ENCODE results near the gene RAB20. TPM values are rescaled to one million over a fixed set of nuclear protein-coding genes. Genes with fewer than 3 reads are reported as not detected.
"Not testable (repeated sequence)": the region's sequence is repeated elsewhere in the genome, so short reads cannot be mapped to it uniquely, and the experiment has no call there.

The RAB20 gene
- polyA plus RNA-seq, 10 donors = 1.5 to 3.3 (median 2.5) TPM

- DNase-seq = no peak
Observed at GRCh38 chr13:110511509-110512181, 49.9 kb downstream of the RAB20 start.

GRCh38 chr13:110509971-110510786 is 51.3 kb downstream of the RAB20 start:
- peak in 2 of 3 donors; percentile 42 to 79 for DNase-seq

DNA sequence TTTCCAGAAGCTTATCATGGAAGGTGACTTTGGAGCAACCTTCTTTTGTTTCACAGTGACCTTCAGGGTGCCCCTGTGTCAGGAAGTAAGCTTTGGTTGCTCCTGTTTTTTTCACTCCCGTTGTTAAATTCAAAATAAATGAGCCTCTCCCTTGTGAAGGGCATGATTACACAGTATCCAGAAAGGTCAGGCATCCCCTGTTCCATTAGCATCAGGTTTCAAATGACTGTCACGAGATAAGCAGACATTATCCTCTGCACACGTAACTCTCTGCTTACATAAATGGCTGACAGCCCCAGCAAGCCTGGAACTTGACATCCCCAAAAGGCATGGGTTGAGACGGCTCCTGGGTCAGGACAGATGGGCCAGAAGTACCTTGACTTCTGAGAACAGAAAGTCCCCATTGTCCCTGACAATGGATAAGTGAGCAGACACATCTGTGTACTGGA is 52.0 kb downstream of the RAB20 start:
- no peak for DNase-seq

- DNase-seq = no peak
Observed at GRCh38 chr13:110507678-110508381, 53.7 kb downstream of the RAB20 start.

GRCh38 chr13:110506859-110507566 is 54.5 kb downstream of the RAB20 start:
- no peak for DNase-seq

DNA sequence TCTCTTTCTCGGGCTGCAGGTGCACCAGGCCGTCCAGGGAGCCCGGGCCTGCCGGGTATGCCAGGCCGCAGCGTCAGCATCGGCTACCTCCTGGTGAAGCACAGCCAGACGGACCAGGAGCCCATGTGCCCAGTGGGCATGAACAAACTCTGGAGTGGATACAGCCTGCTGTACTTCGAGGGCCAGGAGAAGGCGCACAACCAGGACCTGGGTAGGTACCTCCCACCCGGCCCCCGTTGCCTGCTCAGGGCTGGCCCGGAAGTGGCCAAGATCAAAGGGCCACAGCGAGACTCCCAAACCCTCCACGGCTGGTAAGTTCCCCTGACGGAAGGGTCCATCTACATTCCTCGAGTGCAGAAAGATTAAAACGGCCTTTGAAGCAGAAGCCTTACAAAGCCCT is 55.1 kb downstream of the RAB20 start:
- no peak for DNase-seq

DNA sequence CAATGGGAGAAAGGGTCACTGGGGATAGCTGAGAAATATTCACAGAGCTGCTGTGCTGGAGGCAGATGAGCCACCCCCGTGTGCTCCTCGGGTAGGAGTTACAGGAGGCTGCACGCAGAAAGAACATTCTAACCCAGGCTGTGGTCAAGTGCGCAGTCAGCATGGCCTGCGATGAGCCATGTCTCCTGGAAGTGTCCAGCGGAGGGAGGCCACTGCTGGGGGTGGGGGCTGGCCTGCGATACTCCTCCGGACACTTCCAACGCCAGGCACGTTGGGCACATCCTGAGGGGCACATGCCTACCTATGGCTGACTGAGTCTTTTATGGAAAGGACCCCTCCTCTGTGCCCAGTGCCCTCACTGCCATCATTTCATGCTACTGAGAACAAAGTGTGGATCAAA is 55.9 kb downstream of the RAB20 start:
- DNase-seq = no peak

- DNase-seq = no peak
Observed at GRCh38 chr13:110503979-110504499, 57.5 kb downstream of the RAB20 start.

- DNase-seq = no peak
Observed at GRCh38 chr13:110503037-110503901, 58.3 kb downstream of the RAB20 start.

DNA sequence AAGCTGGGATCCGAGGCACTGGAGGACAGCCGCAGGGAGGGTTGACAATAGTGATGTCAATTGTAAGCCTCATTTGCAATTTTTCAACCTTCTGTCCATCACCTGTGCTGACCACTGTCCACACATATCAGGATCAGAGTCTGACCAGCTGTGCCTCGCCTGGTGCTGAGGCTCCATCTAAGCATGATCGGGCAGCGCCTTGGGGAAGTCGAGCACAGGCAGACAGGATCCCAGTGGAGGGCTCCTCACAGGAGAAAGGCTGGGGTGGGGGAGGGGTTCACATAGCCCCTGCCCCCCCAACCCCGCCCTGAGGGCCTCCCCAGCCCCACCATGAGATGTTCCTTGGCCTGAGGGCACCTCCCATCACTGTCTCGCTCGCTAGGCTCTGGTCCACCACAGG is 60.3 kb downstream of the RAB20 start:
- DNase-seq = no peak

DNA sequence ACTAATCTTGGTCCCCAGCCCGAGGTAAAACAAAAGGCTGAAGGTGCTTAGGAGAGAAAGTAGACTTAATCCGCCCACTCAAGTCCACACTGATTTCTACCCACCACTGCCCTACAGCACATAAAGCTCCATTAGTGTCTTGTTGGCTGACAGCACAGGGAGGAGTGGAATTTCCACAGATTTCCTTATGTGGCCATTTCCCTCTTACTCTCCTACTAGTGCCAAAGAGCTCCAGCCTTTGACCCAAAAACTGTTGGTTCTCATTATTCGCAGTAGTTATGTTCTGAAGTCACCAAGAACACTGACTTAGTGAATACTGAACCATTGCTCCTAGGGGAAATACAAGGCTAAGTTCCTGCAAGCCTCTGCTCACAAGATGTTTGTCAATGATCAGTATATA is 61.2 kb downstream of the RAB20 start:
- no peak for DNase-seq

- DNase-seq = peak in 1 of 3 donors; percentile 46
Observed at GRCh38 chr13:110499621-110500281, 61.8 kb downstream of the RAB20 start.

DNA sequence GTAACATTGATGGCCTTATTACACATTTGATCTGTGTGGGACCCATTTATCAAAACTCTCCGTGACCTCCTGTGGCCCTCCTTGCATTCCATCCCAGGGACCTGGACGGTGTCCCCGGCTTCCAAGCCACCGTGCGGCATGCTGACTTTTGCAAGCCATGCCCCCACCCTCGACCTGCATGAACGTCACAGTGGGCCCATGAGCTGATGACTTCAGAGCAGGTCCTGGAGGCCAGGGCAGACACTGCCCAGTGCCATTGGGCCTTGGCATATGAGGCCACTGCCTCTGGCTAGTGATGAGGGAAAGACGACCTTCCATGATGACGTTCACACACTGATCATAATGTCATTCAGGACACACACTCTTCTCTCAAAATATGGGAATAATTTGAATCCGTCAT is 62.8 kb downstream of the RAB20 start:
- DNase-seq = no peak

DNA sequence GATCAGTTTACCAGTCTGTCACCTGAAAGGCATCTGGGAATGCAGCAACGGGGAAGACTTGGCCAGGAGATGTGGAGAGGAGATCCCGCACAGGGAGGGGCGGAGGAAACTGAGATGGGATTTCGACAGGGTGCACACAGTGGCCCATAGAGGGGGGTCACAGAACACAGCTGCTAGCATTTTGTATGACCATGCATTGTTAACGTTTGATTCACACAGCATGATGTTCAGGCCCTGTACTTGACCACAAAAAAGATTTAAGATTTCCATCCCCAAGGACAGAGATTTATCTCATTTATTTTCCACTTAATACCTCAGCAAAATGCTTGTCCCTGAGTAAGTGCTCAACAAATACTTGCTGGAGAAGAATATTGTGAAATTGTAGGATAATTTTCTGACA is 63.2 kb downstream of the RAB20 start:
- no peak for DNase-seq

- not testable (repeated sequence) for DNase-seq
Observed at GRCh38 chr13:110497896-110498295, 63.6 kb downstream of the RAB20 start.

DNA sequence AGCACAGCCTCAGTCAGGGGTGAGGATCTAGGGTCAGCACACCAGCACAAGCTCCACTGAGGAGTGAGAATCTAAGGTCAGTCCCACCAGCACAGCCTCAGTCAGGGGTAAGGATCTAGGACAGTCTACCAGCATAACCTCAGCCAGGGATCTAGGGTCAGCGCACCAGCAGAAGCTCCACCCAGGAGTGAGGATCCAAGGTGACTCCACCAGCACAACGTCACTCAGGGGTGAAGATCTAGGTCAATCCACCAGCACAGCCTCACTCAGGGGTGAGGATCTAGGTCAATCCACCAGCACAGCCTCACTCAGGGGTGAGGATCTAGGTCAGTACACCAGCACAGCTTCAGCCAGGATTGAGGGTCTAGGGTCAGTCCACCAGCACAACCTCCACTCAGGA is 64.5 kb downstream of the RAB20 start:
- no peak for DNase-seq

DNA sequence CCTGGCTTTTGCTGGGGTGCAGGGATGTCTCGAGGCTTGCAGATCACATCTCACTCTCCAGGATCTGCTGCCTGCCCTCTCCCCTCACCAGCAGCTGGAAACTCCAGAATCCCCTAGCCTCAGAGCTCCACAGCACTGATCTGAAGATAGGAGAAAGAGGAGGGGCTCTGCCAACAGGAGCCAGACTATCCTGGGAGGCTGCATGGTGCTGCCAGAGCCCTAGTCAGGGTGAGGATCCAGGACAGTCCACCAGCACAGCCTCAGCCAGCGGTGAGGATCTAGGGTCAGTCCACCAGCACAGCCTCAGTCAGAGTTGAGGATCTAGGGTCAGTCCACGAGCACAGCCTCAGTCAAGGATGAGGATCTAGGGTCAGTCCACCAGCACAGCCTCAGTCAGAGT is 65.2 kb downstream of the RAB20 start:
- no peak for DNase-seq

- DNase-seq = no peak
Observed at GRCh38 chr13:110495881-110496280, 65.6 kb downstream of the RAB20 start.

GRCh38 chr13:110495376-110495775 is 66.1 kb downstream of the RAB20 start:
- no peak for DNase-seq

- DNase-seq = no peak
Observed at GRCh38 chr13:110493613-110494012, 67.9 kb downstream of the RAB20 start.
